K562 (cell line): Measurements from ENCODE around the gene ADSS1. TPM values are rescaled to one million over a fixed set of nuclear protein-coding genes. Genes with fewer than 3 reads are reported as not detected.

Source experiments
- CTBP1 ChIP-seq: fragments of 450-650 bp; IDR thresholded peaks from 2 replicates; pipeline ENCODE4 v1.6.1; 2016; ENCODE audit warnings: borderline replicate concordance
- DPF2 ChIP-seq: fragments of 450-650 bp; IDR thresholded peaks from 2 replicates; pipeline ENCODE4 v1.6.1; 2016
- EP400 ChIP-seq: fragments of 450-650 bp; IDR thresholded peaks from 2 replicates; pipeline ENCODE4 v1.6.1; 2017; ENCODE audit warnings: antibody characterized with exemption, mild to moderate bottlenecking, moderate library complexity
- ETV1 ChIP-seq: fragments of 450-650 bp; conservative IDR thresholded peaks from 2 replicates; pipeline ENCODE4 v1.6.1; 2016; ENCODE audit warnings: missing genetic modification characterization, control low read depth, low read depth, missing compliant biosample characterization
- FUS ChIP-seq: fragments of 200-400 bp; formaldehyde crosslinking; optimal IDR thresholded peaks from 2 replicates; pipeline ENCODE3; 2017; ENCODE audit warnings: low read depth, low read length
- ID3 ChIP-seq, 2 experiments: fragments of 250-450 bp in 1 of 2; fragments of 450-650 bp in 1 of 2; sonication (Bioruptor Pico) in 1 of 2; IDR thresholded peaks; 2 replicates each; pipeline versions ENCODE4 v1.6.1 to v1.8.0; 2016 to 2021; ENCODE audit warnings: mild to moderate bottlenecking in 2 of 2, moderate library complexity in 2 of 2, missing compliant biosample characterization in 1 of 2, missing genetic modification characterization in 1 of 2
- KDM2B ChIP-seq: fragments of 250-450 bp; sonication (Bioruptor Pico); IDR thresholded peaks from 2 replicates; pipeline ENCODE4 v1.8.0; 2021; ENCODE audit warnings: mild to moderate bottlenecking, moderate library complexity
- MTA1 ChIP-seq: fragments of 450-650 bp; IDR thresholded peaks from 2 replicates; pipeline ENCODE4 v1.6.1; 2017; ENCODE audit warnings: borderline replicate concordance
- NBN ChIP-seq: fragments of 450-650 bp; IDR thresholded peaks from 2 replicates; pipeline ENCODE4 v1.6.1; 2016; ENCODE audit warnings: low read depth, mild to moderate bottlenecking
- NFIC ChIP-seq: fragments of 450-650 bp; IDR thresholded peaks from 2 replicates; pipeline ENCODE4 v1.6.1; 2017; ENCODE audit warnings: mild to moderate bottlenecking, inconsistent platforms
- POLR2A ChIP-seq: fragments of 450-650 bp; conservative IDR thresholded peaks from 2 replicates; pipeline ENCODE4 v1.6.1; 2016
- RBBP5 ChIP-seq: fragments of 200-600 bp; sonication (generic); IDR thresholded peaks from 2 replicates; pipeline ENCODE4 v1.6.1; 2012; ENCODE audit warnings: borderline replicate concordance, mild to moderate bottlenecking, low read length, control low read depth, inconsistent platforms; ENCODE audit not compliant: insufficient read depth, poor library complexity, severe bottlenecking
- RBFOX2 ChIP-seq: fragments of 200-400 bp; formaldehyde crosslinking; IDR thresholded peaks from 2 replicates; pipeline ENCODE4 v1.6.1; 2017; ENCODE audit warnings: low read depth, mild to moderate bottlenecking, low read length, moderate library complexity
- TAF7 ChIP-seq: fragments of 450-650 bp; IDR thresholded peaks from 2 replicates; pipeline ENCODE4 v1.6.1; 2016; ENCODE audit warnings: missing genetic modification characterization, missing compliant biosample characterization
- TAF9B ChIP-seq: fragments of 450-650 bp; IDR thresholded peaks from 2 replicates; pipeline ENCODE4 v1.6.1; 2018; ENCODE audit warnings: mild to moderate bottlenecking; ENCODE audit not compliant: partially characterized antibody
- TFAP4 ChIP-seq: sonication (generic); formaldehyde crosslinking; IDR thresholded peaks from 2 replicates; pipeline ENCODE4 v1.8.0; 2022; ENCODE audit warnings: missing genetic modification reagents, mild to moderate bottlenecking, moderate library complexity, borderline replicate concordance
- USF1 ChIP-seq: sonication (generic); formaldehyde crosslinking; IDR thresholded peaks from 2 replicates; pipeline ENCODE4 v1.9.0; 2022; ENCODE audit warnings: mild to moderate bottlenecking, missing genetic modification reagents
- YY1 ChIP-seq, 3 experiments: IDR thresholded peaks; 2 replicates each; pipeline ENCODE4 v1.6.1; 2011; ENCODE audit warnings: low read length in 2 of 3, mild to moderate bottlenecking in 2 of 3, moderate library complexity in 2 of 3, borderline replicate concordance in 1 of 3, control low read depth in 1 of 3, low read depth in 1 of 3; ENCODE audit not compliant: insufficient read depth in 3 of 3, insufficient replicate concordance in 2 of 3, control insufficient read depth in 1 of 3, insufficient read length in 1 of 3; ENCODE audit errors: extremely low read depth in 1 of 3
- polyA plus RNA-seq, 8 experiments: library from polyadenylated mRNA; depleted of rRNA in 4 of 8; stranded (reverse) in 5 of 8; unstranded in 3 of 8; fragments of >200 nt; fragmentation: Nextera tagmentation in 2 of 8; fragmentation: Illumina TruSeq in 1 of 8; extraction: Ambion mirVana in 2 of 8; extraction: Trizol in 1 of 8; gene quantifications; 2 replicates each; pipeline versions ENCODE4 v1.2.1 to v1.2.3, GENCODE V29; 2011 to 2014; ENCODE audit warnings: inconsistent platforms in 1 of 8, missing spikeins in 1 of 8
- total RNA-seq, 7 experiments: library from RNA; depleted of rRNA in 6 of 7; stranded (reverse); fragments of >200 nt in 6 of 7; fragmentation: Illumina TruSeq in 2 of 7; extraction: Trizol in 2 of 7; gene quantifications; 2 replicates each; pipeline versions ENCODE4 v1.2.1 to v1.2.3, GENCODE V29; 2011 to 2021; ENCODE audit warnings: low replicate concordance in 1 of 7
- TF ChIP-seq, protein P1 (sequence below): fragments of 200-800 bp; sonication (Bioruptor generic); IDR thresholded peaks from 2 replicates; pipeline ENCODE4 v1.6.1; 2016; ENCODE audit warnings: missing genetic modification characterization, missing compliant biosample characterization

Gene ADSS1
- total and polyA plus RNA-seq, 9 of the 15 experiments (the other 6 are each of a cell fraction or from before 2014, with no cell fraction given), result 0.53 to 5.9 (median 3.9) TPM

DNA sequence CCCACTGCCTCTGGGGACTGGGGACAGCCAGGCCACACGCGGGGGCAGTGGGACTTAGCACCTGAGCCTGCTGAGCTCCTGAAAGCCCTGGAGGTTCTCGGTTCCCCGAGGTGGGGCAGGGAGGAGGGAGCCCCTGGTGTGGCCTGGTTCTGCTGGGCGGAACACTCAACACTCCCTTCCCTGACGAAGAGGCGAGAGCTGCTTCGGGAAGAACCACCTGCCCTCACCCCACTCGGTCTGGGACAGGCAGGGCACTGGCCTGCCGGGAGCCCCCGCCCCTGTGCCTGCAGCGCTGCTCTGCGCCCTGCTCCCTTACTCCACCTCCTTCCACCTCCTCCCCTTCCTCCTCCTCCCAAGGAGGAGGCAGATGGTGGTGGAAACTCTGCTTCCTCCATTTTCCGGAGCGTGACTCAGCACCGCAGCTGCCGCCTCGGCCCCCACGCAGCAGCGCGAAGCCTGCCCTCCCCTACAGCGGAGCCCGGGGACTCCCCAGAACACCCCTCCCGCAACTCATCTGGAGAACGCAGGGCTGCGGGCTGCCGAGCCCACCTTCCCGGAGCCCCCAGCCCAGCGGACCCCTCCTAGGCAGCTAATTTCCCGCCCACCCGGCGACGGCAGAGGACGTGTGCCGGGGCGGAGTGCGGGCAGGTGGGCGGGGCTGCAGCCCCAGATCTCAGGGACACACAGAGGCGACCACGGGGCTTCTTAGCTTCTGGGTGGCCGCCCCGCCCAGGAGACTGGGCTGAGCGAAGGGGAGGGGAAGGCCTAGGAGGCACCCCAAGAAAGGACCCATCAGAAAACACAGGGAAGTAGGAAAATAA, 46.3 kb upstream of the ADSS1 start (continued):
- TF ChIP-seq USF1 (CRISPR knock-in tag), result peak; percentile 4; the same call in 1 of the 2 replicates
- 0 out of 2 replicates have a peak, but pooled peaks have one; percentile 35 for TF ChIP-seq NBN
- peak; percentile 76; the same call in 1 of the 2 replicates for TF ChIP-seq TFAP4 (CRISPR knock-in tag)
- peak; percentile 69 for TF ChIP-seq TAF9B
- no peak for TF ChIP-seq ID3 (CRISPR knock-in tag; IDR thresholded peaks at IDR 0.05)
- peak; percentile 91 for TF ChIP-seq ID3 (tag; IDR thresholded peaks at IDR 0.05)
- peak; percentile 73 for TF ChIP-seq DPF2
- TF ChIP-seq TAF7 (tag), result no peak; the same call in 1 of the 2 replicates
- 0 out of 2 replicates have a peak, but pooled peaks have one; percentile 18 for TF ChIP-seq KDM2B (CRISPR knock-in tag)
- peak; percentile 24 for TF ChIP-seq RBBP5
- TF ChIP-seq YY1 (IDR thresholded peaks at IDR 0.05; ENCODE audit: borderline replicate concordance in 1 of 3, control insufficient read depth in 1 of 3, extremely low read depth in 1 of 3, insufficient read depth in 3 of 3, insufficient read length in 1 of 3, insufficient replicate concordance in 2 of 3, low read depth in 1 of 3, low read length in 2 of 3), result peak; percentile 32 to 85 (median 69)
- peak; percentile 47; the same call in 1 of the 2 replicates for TF ChIP-seq CTBP1
- TF ChIP-seq NFIC, result 0 out of 2 replicates have a peak, but pooled peaks have one; percentile 7
- no peak for TF ChIP-seq FUS
- TF ChIP-seq ETV1 (tag), result peak; percentile 56
- TF ChIP-seq, protein P1, sequence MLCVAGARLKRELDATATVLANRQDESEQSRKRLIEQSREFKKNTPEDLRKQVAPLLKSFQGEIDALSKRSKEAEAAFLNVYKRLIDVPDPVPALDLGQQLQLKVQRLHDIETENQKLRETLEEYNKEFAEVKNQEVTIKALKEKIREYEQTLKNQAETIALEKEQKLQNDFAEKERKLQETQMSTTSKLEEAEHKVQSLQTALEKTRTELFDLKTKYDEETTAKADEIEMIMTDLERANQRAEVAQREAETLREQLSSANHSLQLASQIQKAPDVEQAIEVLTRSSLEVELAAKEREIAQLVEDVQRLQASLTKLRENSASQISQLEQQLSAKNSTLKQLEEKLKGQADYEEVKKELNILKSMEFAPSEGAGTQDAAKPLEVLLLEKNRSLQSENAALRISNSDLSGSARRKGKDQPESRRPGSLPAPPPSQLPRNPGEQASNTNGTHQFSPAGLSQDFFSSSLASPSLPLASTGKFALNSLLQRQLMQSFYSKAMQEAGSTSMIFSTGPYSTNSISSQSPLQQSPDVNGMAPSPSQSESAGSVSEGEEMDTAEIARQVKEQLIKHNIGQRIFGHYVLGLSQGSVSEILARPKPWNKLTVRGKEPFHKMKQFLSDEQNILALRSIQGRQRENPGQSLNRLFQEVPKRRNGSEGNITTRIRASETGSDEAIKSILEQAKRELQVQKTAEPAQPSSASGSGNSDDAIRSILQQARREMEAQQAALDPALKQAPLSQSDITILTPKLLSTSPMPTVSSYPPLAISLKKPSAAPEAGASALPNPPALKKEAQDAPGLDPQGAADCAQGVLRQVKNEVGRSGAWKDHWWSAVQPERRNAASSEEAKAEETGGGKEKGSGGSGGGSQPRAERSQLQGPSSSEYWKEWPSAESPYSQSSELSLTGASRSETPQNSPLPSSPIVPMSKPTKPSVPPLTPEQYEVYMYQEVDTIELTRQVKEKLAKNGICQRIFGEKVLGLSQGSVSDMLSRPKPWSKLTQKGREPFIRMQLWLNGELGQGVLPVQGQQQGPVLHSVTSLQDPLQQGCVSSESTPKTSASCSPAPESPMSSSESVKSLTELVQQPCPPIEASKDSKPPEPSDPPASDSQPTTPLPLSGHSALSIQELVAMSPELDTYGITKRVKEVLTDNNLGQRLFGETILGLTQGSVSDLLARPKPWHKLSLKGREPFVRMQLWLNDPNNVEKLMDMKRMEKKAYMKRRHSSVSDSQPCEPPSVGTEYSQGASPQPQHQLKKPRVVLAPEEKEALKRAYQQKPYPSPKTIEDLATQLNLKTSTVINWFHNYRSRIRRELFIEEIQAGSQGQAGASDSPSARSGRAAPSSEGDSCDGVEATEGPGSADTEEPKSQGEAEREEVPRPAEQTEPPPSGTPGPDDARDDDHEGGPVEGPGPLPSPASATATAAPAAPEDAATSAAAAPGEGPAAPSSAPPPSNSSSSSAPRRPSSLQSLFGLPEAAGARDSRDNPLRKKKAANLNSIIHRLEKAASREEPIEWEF (CRISPR knock-in tag), result peak; percentile 79; the same call in 1 of the 2 replicates
- 0 out of 2 replicates have a peak, but pooled peaks have one; percentile 59 for TF ChIP-seq MTA1
- peak; percentile 88 for TF ChIP-seq RBFOX2
- peak; percentile 87 for TF ChIP-seq EP400
- TF ChIP-seq POLR2A, result peak; percentile 80
